SK-N-SH treated with all-trans-retinoic acid at 6 μM for 48 hours (cell line): ENCODE measurements around the gene RAMACL.

Experiments used
- ARNTL ChIP-seq: fragments of 450-650 bp; formaldehyde crosslinking; IDR thresholded peaks from 2 replicates; pipeline ENCODE4 v1.5.0; 2020; ENCODE audit warnings: low read depth, mild to moderate bottlenecking, moderate library complexity, borderline replicate concordance
- PATZ1 ChIP-seq: fragments of 250-450 bp; sonication (Bioruptor Pico); IDR thresholded peaks from 2 replicates; pipeline ENCODE4 v1.8.0; 2020; ENCODE audit warnings: mild to moderate bottlenecking, moderate library complexity, borderline replicate concordance
- TOX ChIP-seq: fragments of 250-450 bp; sonication (Bioruptor Pico); IDR thresholded peaks from 2 replicates; pipeline ENCODE4 v1.8.0; 2021; ENCODE audit warnings: mild to moderate bottlenecking, moderate library complexity, borderline replicate concordance

GRCh38 chr6:166591961-166592520, 5.6 kb upstream of the RAMACL start:
- TF ChIP-seq ARNTL (CRISPR knock-in tag): no peak
- no peak for TF ChIP-seq PATZ1 (CRISPR knock-in tag)
- no peak for TF ChIP-seq TOX (CRISPR knock-in tag)
